ENCODE measurements around the gene ULBP2. TPM values are rescaled to one million over a fixed set of nuclear protein-coding genes. Genes with fewer than 3 reads are reported as not detected.
"Not testable (repeated sequence)": the region's sequence is repeated elsewhere in the genome, so short reads cannot be mapped to it uniquely, and the experiment has no call there.

ULBP2 gene
- total RNA-seq, 1 experiment from 2014 or later = 0.13 TPM

DNA sequence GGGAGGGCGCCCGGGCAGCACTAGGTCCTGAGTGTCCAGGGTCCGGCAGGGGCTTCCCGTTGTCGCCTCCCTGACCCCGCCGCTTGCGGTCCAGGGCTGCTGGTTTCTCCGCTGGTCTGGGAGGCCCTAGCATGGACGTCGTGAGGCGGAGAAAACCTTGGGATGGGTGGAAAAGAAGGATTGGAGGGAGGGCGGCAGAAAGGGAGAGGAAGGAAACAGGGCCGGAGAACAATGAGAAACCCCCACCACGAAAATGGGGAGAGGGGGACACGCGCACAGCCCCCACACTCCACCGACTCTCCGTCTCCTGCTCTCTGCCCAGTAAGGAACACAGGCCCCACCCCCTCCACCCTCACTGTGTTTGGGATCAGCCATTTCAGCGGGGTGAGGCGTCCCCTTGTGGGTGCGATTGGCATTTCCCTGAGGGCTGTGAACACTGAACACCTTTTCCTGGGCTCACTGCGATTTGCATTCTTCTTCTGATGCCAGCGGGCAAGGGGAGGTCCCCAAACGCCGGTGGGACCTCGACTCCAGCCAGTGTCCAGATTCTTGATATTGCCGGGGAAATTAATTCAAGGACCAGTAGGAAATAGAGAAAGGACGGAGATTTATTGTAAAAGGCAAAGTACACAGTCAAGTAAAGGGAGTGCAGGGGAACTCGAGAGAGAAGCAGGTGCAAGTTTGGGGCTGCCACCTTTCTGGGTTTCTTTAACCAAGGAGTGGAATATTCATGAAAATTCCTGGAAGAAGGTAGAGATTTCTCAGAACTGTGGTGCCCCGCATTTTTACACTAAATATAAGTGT is 15.6 kb upstream of the ULBP2 start:
- peak; percentile 93 for DNase-seq (ENCODE audit: low spot score)
- H3K27ac Mint-ChIP-seq = no peak overlapping the region
- TF ChIP-seq, protein P1, sequence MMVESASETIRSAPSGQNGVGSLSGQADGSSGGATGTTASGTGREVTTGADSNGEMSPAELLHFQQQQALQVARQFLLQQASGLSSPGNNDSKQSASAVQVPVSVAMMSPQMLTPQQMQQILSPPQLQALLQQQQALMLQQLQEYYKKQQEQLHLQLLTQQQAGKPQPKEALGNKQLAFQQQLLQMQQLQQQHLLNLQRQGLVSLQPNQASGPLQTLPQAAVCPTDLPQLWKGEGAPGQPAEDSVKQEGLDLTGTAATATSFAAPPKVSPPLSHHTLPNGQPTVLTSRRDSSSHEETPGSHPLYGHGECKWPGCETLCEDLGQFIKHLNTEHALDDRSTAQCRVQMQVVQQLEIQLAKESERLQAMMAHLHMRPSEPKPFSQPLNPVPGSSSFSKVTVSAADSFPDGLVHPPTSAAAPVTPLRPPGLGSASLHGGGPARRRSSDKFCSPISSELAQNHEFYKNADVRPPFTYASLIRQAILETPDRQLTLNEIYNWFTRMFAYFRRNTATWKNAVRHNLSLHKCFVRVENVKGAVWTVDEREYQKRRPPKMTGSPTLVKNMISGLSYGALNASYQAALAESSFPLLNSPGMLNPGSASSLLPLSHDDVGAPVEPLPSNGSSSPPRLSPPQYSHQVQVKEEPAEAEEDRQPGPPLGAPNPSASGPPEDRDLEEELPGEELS (CRISPR knock-in tag; IDR thresholded peaks at IDR 0.05) = no peak
- TF ChIP-seq, protein P2, sequence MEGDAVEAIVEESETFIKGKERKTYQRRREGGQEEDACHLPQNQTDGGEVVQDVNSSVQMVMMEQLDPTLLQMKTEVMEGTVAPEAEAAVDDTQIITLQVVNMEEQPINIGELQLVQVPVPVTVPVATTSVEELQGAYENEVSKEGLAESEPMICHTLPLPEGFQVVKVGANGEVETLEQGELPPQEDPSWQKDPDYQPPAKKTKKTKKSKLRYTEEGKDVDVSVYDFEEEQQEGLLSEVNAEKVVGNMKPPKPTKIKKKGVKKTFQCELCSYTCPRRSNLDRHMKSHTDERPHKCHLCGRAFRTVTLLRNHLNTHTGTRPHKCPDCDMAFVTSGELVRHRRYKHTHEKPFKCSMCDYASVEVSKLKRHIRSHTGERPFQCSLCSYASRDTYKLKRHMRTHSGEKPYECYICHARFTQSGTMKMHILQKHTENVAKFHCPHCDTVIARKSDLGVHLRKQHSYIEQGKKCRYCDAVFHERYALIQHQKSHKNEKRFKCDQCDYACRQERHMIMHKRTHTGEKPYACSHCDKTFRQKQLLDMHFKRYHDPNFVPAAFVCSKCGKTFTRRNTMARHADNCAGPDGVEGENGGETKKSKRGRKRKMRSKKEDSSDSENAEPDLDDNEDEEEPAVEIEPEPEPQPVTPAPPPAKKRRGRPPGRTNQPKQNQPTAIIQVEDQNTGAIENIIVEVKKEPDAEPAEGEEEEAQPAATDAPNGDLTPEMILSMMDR (IDR thresholded peaks at IDR 0.05) = peak; percentile 86
- H3K9me3 Mint-ChIP-seq = no peaks in the 10 kb centered on the region
- H3K27me3 Mint-ChIP-seq (ENCODE audit: low read depth) = peaks cover 97% of the 10 kb centered on the region
- H3K36me3 Mint-ChIP-seq = no peaks in the 10 kb centered on the region
- ATAC-seq = peak; percentile 80
- ChIA-PET POLR2A (no interaction called here), CTCF (interaction anchor here (1.0 to 2.3 kb wide), 3 partner anchors 86 to 103 kb away, joined by 3 to 19 read pairs (median 4); no protein-coding TSS in a partner anchor)
- peaks cover 14% of the 10 kb centered on the region for H3K4me1 Mint-ChIP-seq
- H3K4me3 Mint-ChIP-seq = peak overlapping the region; percentile 70

DNA sequence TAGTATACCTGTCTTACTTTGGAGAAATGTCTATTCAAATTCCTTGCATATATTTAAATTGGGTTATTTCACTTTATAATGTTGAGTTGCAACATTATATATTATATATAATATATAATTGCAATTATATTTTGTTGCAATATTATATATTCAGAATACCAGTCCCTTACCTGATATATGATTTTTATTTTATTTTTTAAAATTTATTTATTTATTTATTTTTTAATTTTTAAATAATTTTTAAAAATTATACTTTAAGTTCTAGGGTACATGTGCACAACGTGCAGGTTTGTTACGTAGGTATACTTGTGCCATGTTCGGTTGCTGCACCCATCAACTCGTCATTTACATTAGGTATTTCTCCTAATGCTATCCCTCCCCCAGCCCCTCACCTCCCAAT is 14.8 kb upstream of the ULBP2 start:
- H3K4me3 Mint-ChIP-seq; ATAC-seq; DNase-seq (ENCODE audit: low spot score); H3K27ac Mint-ChIP-seq; H3K36me3 Mint-ChIP-seq; H3K9me3 Mint-ChIP-seq; POLR2A ChIA-PET: not testable (repeated sequence)
- CTCF ChIA-PET = interaction anchor here (1.0 kb wide), 2 partner anchors 87 to 104 kb away, joined by 3 to 4 read pairs; no protein-coding TSS in a partner anchor
- peak; percentile 91 for TF ChIP-seq HMGA2 (CRISPR knock-in tag; IDR thresholded peaks at IDR 0.05)
- Mint-ChIP-seq H3K27me3 (ENCODE audit: low read depth) (peaks cover 97% of the 10 kb centered on the region), H3K4me1 (peaks cover 12% of the 10 kb centered on the region)

DNA sequence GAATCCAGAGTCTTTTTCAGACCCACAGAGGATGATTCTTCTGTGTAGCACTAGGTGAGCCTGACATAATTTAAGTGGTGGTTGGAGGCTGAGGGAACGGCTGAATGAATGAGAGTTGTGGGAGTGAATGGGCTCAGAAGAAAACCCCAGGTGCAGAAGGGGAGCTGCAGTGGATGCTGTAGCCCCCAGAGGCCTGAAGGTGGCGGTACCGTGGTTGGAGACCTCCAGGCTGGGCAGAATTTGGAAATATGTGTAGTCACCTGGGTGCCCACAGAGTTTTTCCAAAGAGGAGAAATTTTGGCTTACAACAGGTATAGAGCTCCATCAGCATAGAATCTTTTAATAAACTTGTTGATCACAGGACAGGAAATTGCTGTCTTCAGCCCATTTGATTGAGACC is 12.4 kb upstream of the ULBP2 start:
- peaks cover 94% of the 10 kb centered on the region for H3K27me3 Mint-ChIP-seq (ENCODE audit: low read depth)
- no peak overlapping the region for H3K4me3 Mint-ChIP-seq
- DNase-seq (ENCODE audit: low spot score) = peak; percentile 66
- peak; percentile 63 for ATAC-seq
- TF ChIP-seq, protein P2 (IDR thresholded peaks at IDR 0.05) = peak; percentile 41; the same call in 1 of the 2 replicates
- TF ChIP-seq, protein P3, sequence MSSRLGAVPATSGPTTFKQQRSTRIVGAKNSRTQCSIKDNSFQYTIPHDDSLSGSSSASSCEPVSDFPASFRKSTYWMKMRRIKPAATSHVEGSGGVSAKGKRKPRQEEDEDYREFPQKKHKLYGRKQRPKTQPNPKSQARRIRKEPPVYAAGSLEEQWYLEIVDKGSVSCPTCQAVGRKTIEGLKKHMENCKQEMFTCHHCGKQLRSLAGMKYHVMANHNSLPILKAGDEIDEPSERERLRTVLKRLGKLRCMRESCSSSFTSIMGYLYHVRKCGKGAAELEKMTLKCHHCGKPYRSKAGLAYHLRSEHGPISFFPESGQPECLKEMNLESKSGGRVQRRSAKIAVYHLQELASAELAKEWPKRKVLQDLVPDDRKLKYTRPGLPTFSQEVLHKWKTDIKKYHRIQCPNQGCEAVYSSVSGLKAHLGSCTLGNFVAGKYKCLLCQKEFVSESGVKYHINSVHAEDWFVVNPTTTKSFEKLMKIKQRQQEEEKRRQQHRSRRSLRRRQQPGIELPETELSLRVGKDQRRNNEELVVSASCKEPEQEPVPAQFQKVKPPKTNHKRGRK (CRISPR knock-in tag; IDR thresholded peaks at IDR 0.05; ENCODE audit: borderline replicate concordance) = no peak
- H3K4me1 Mint-ChIP-seq = peaks cover 6% of the 10 kb centered on the region
- H3K9me3 Mint-ChIP-seq = no peaks in the 10 kb centered on the region
- no peaks in the 10 kb centered on the region for H3K36me3 Mint-ChIP-seq
- ChIA-PET CTCF (interaction anchor here (0.7 to 1.2 kb wide), 9 partner anchors 13 to 888 kb away, joined by 3 to 10 read pairs (median 4); partner anchors contain the start of gene GINM1), POLR2A (no interaction called here)
- H3K27ac Mint-ChIP-seq = no peak overlapping the region

DNA sequence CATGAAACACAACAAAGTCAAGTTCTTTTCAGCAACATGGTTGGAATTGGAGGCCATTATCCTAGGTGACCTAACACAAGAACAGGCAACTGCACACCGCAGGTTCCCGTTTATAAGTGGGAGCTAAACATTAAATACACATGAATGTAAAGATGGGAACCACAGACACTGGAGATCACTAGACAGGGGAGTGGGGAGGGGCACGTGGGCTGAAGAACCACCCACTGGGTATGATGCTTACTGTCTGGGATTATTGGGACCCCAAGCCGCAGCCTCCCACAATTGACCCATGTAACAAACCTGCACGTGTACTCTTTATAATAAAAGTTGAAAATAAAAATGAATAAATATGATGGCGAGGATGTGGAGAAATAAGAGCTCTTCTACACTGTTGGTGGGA is 10.3 kb upstream of the ULBP2 start:
- Mint-ChIP-seq H3K4me1 (no peaks in the 10 kb centered on the region), H3K27ac (no peak overlapping the region), H3K36me3 (no peaks in the 10 kb centered on the region), H3K27me3 (ENCODE audit: low read depth) (peaks cover 94% of the 10 kb centered on the region), H3K4me3 (no peak overlapping the region), H3K9me3 (no peaks in the 10 kb centered on the region)
- CTCF ChIA-PET = no interaction called here
- ATAC-seq (no peak), DNase-seq (ENCODE audit: low spot score) (no peak)
- POLR2A ChIA-PET = no interaction called here
- TF ChIP-seq, protein P4, sequence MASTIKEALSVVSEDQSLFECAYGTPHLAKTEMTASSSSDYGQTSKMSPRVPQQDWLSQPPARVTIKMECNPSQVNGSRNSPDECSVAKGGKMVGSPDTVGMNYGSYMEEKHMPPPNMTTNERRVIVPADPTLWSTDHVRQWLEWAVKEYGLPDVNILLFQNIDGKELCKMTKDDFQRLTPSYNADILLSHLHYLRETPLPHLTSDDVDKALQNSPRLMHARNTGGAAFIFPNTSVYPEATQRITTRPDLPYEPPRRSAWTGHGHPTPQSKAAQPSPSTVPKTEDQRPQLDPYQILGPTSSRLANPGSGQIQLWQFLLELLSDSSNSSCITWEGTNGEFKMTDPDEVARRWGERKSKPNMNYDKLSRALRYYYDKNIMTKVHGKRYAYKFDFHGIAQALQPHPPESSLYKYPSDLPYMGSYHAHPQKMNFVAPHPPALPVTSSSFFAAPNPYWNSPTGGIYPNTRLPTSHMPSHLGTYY (CRISPR knock-in tag; IDR thresholded peaks at IDR 0.05) = no peak
- TF ChIP-seq CREB1 (CRISPR knock-in tag; IDR thresholded peaks at IDR 0.05) (no peak), NFE2L1 (CRISPR knock-in tag; IDR thresholded peaks at IDR 0.05) (no peak), HMGA2 (CRISPR knock-in tag; IDR thresholded peaks at IDR 0.05) (no peak), FOXP1 (CRISPR knock-in tag; IDR thresholded peaks at IDR 0.05; ENCODE audit: borderline replicate concordance) (no peak), ZNF317 (CRISPR knock-in tag; IDR thresholded peaks at IDR 0.05; ENCODE audit: borderline replicate concordance, low read depth) (no peak)
- TF ChIP-seq, protein P1 (CRISPR knock-in tag; IDR thresholded peaks at IDR 0.05) = no peak
- TF ChIP-seq, protein P5, sequence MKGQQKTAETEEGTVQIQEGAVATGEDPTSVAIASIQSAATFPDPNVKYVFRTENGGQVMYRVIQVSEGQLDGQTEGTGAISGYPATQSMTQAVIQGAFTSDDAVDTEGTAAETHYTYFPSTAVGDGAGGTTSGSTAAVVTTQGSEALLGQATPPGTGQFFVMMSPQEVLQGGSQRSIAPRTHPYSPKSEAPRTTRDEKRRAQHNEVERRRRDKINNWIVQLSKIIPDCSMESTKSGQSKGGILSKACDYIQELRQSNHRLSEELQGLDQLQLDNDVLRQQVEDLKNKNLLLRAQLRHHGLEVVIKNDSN (CRISPR knock-in tag; IDR thresholded peaks at IDR 0.05) = no peak
- TF ChIP-seq, protein P2 (IDR thresholded peaks at IDR 0.05) = no peak

Measured in WTC11 (cell line).